HL-60 (cell line): ENCODE results near the gene UIMC1.

Experiments
- DNase-seq, 2 experiments: peaks; one replicate each; pipeline ENCODE4 v3.0.0-alpha.2; 2010 to 2020; ENCODE audit warnings: low read depth in 1 of 2, low spot score in 1 of 2
- H3K27ac ChIP-seq: fragments of 250-450 bp; sonication (Bioruptor Pico); replicated peaks from 2 replicates; pipeline ENCODE4 v1.5.1; 2020; ENCODE audit warnings: mild to moderate bottlenecking, moderate library complexity
- H3K27me3 ChIP-seq: fragments of 250-450 bp; sonication (Bioruptor Pico); 2 replicates; pipeline ENCODE4 v1.5.1; 2021; ENCODE audit warnings: mild to moderate bottlenecking, moderate library complexity; ENCODE audit not compliant: insufficient read depth, poor library complexity, severe bottlenecking
- H3K4me3 ChIP-seq: replicated peaks from 2 replicates; pipeline ENCODE4 v1.5.1; 2011; ENCODE audit warnings: mild to moderate bottlenecking, control low read depth, low read length; ENCODE audit not compliant: insufficient read depth
- CTCF ChIP-seq: IDR thresholded peaks from one replicate; pipeline ENCODE4 v1.5.1; 2011; ENCODE audit warnings: low read length, control low read depth, inconsistent platforms; ENCODE audit not compliant: insufficient read depth
- GABPA ChIP-seq: IDR thresholded peaks from 2 replicates; pipeline ENCODE4 v1.6.1; 2012; ENCODE audit warnings: low read depth
- POLR2AphosphoS5 ChIP-seq: IDR thresholded peaks from 2 replicates; pipeline ENCODE4 v1.6.1; 2012; ENCODE audit warnings: low read depth
- REST ChIP-seq: IDR thresholded peaks from 2 replicates; pipeline ENCODE4 v1.6.1; 2012; ENCODE audit warnings: low read depth; ENCODE audit not compliant: insufficient replicate concordance
- SPI1 ChIP-seq: IDR thresholded peaks from 2 replicates; pipeline ENCODE4 v1.6.1; 2012; ENCODE audit warnings: low read depth, mild to moderate bottlenecking, borderline replicate concordance

UIMC1 gene

GRCh38 chr5:177036443-177036842 lies 29.9 kb upstream of the UIMC1 start:
- no peak for DNase-seq
- H3K27ac ChIP-seq = no peak overlapping the region

GRCh38 chr5:177035976-177036375 lies 29.4 kb upstream of the UIMC1 start:
- H3K27ac ChIP-seq = no peak overlapping the region
- no peak overlapping the region for H3K4me3 ChIP-seq
- no peaks in the 10 kb centered on the region for H3K27me3 ChIP-seq
- TF ChIP-seq POLR2AphosphoS5 (no peak), CTCF (no peak), SPI1 (no peak), GABPA (no peak), REST (no peak)
- no peak for DNase-seq

More at GRCh38 chr5:177036443-177036842, 29.9 kb upstream of the UIMC1 start:
- TF ChIP-seq CTCF (no peak), GABPA (no peak), SPI1 (no peak), POLR2AphosphoS5 (no peak), REST (no peak)
- Histone ChIP-seq H3K27me3 (no peaks in the 10 kb centered on the region), H3K4me3 (no peak overlapping the region)

GRCh38 chr5:177029498-177029897 lies 22.9 kb upstream of the UIMC1 start:
- no peaks in the 10 kb centered on the region for H3K27me3 ChIP-seq
- H3K4me3 ChIP-seq = no peak overlapping the region
- no peak for DNase-seq
- TF ChIP-seq SPI1 (no peak), CTCF (no peak), POLR2AphosphoS5 (no peak), GABPA (no peak), REST (no peak)
- H3K27ac ChIP-seq = no peak overlapping the region
